GM12892 (cell line): Measurements from ENCODE around the gene SLCO4A1.
A peak's percentile ranks its signal among the peaks of the same experiment; 100 is the strongest.
"Not testable (repeated sequence)": the region's sequence is repeated elsewhere in the genome, so short reads cannot be mapped to it uniquely, and the experiment has no call there.

ENCODE experiments used
- DNase-seq: peaks from one replicate; pipeline ENCODE4 v3.0.0; 2011; ENCODE audit not compliant: insufficient read length
- FAIRE-seq: peaks from 2 replicates; lab custom pipeline; 2011; peaks lifted over from hg19 to GRCh38; lab: Jason Lieb, UNC
- POLR2A ChIP-seq: IDR thresholded peaks from 2 replicates; pipeline ENCODE4 v1.6.1; 2011; ENCODE audit warnings: low read depth, low read length, control low read depth
- POLR2AphosphoS5 ChIP-seq: IDR thresholded peaks from 2 replicates; pipeline ENCODE4 v1.6.1; 2011; ENCODE audit warnings: low read depth, low read length, control low read depth
- TAF1 ChIP-seq: IDR thresholded peaks from 2 replicates; pipeline ENCODE4 v1.6.1; 2011; ENCODE audit warnings: low read depth, mild to moderate bottlenecking, control low read depth, low read length, borderline replicate concordance

SLCO4A1 gene

GRCh38 chr20:62624325-62624690 lies 18.0 kb upstream of the SLCO4A1 start:
- TF ChIP-seq POLR2A (no peak), POLR2AphosphoS5 (no peak), TAF1 (no peak)
- peak; percentile 78 for DNase-seq
- no peak for FAIRE-seq

GRCh38 chr20:62624719-62625453 lies 17.4 kb upstream of the SLCO4A1 start:
- no peak for DNase-seq
- no peak for FAIRE-seq
- TF ChIP-seq POLR2AphosphoS5 = no peak
- no peak for TF ChIP-seq TAF1
- TF ChIP-seq POLR2A = no peak

- TF ChIP-seq POLR2AphosphoS5 (no peak), POLR2A (no peak), TAF1 (no peak)
- DNase-seq = no peak
- no peak for FAIRE-seq
Observed at GRCh38 chr20:62625516-62625915, 16.8 kb upstream of the SLCO4A1 start.

- TF ChIP-seq POLR2A (no peak), POLR2AphosphoS5 (no peak), TAF1 (no peak)
- DNase-seq = no peak
- FAIRE-seq = no peak
Observed at GRCh38 chr20:62625921-62626547, 16.3 kb upstream of the SLCO4A1 start.

- DNase-seq, FAIRE-seq: not testable (repeated sequence)
Observed at GRCh38 chr20:62627425-62627824, 14.9 kb upstream of the SLCO4A1 start.

- DNase-seq (peak; percentile 50), FAIRE-seq (no peak)
- TF ChIP-seq POLR2AphosphoS5 (no peak), POLR2A (no peak), TAF1 (no peak)
Observed at GRCh38 chr20:62627901-62628612, 14.2 kb upstream of the SLCO4A1 start.

GRCh38 chr20:62628691-62629090 lies 13.6 kb upstream of the SLCO4A1 start:
- FAIRE-seq = no peak
- TF ChIP-seq POLR2AphosphoS5 (no peak), POLR2A (no peak), TAF1 (no peak)
- DNase-seq = no peak

- no peak for DNase-seq
- FAIRE-seq = no peak
- no peak for TF ChIP-seq TAF1
- no peak for TF ChIP-seq POLR2A
- TF ChIP-seq POLR2AphosphoS5 = no peak
Observed at GRCh38 chr20:62629864-62630470, 12.3 kb upstream of the SLCO4A1 start.

GRCh38 chr20:62631336-62632308 lies 10.7 kb upstream of the SLCO4A1 start:
- TF ChIP-seq TAF1 (no peak), POLR2A (no peak), POLR2AphosphoS5 (no peak)
- FAIRE-seq = no peak
- DNase-seq = no peak

GRCh38 chr20:62632575-62633090 lies 9.7 kb upstream of the SLCO4A1 start:
- FAIRE-seq (no peak), DNase-seq (no peak)
- TF ChIP-seq POLR2AphosphoS5 (no peak), TAF1 (no peak), POLR2A (no peak)
